ENCODE data around the gene SBSN. TPM values are rescaled to one million over a fixed set of nuclear protein-coding genes. Genes with fewer than 3 reads are reported as not detected.

Gene SBSN, protein sequence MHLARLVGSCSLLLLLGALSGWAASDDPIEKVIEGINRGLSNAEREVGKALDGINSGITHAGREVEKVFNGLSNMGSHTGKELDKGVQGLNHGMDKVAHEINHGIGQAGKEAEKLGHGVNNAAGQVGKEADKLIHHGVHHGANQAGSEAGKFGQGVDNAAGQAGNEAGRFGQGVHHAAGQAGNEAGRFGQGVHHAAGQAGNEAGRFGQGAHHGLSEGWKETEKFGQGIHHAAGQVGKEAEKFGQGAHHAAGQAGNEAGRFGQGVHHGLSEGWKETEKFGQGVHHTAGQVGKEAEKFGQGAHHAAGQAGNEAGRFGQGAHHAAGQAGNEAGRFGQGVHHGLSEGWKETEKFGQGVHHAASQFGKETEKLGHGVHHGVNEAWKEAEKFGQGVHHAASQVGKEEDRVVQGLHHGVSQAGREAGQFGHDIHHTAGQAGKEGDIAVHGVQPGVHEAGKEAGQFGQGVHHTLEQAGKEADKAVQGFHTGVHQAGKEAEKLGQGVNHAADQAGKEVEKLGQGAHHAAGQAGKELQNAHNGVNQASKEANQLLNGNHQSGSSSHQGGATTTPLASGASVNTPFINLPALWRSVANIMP
- 0.74 TPM for polyA plus RNA-seq (2012; ENCODE audit: low read depth, missing spikeins)

- no peak for DNase-seq (ENCODE audit: insufficient read length, low spot score)
- no peak for FAIRE-seq
- TF ChIP-seq TAF1 (IDR thresholded peaks at IDR 0.05; ENCODE audit: low read depth, low read length) (no peak), POU2F2 (IDR thresholded peaks at IDR 0.05; ENCODE audit: low read depth, low read length) (no peak), POLR2AphosphoS5 (IDR thresholded peaks at IDR 0.05; ENCODE audit: low read depth, low read length) (no peak), SPI1 (IDR thresholded peaks at IDR 0.05; ENCODE audit: low read depth, low read length) (no peak), POLR2A (IDR thresholded peaks at IDR 0.05; ENCODE audit: low read depth, low read length) (no peak), PAX5 (IDR thresholded peaks at IDR 0.05; ENCODE audit: insufficient read depth, low read length, severe bottlenecking) (no peak)
Observed at GRCh38 chr19:35528218-35529038, at the start of gene SBSN. SBSN (minus strand) TSS chr19:35528311; CDS start chr19:35528281, 30 bp downstream.

DNA sequence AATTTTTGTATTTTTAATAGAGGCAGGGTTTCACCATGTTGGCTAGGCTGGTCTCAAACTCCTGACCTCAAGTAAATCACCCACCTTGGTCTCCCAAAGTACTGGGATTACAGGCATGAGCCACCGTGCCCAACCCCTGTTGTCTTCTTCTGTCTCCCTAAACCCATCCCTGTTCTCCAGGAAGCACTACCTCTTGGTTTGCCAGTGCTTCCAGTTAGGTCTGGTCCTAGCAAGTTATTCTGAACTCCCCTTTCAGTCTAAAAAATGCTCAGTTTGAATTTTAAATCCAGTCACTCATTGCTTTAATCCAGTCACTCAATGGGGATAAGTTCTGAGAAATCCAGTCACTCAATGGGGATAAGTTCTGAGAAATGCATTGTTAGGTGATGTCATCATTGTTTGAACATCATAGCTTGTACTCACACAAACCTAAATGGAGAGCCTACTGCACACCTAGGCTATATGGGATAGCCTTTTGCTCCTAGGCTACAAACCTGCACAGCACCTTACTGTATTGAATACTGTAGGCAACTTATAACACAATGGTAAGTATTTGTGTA, 43.4 kb upstream of the SBSN start:
- DNase-seq (ENCODE audit: insufficient read length, low spot score): no peak
- no peak for TF ChIP-seq POLR2A (IDR thresholded peaks at IDR 0.05; ENCODE audit: low read depth, low read length)
- no peak for TF ChIP-seq SPI1 (IDR thresholded peaks at IDR 0.05; ENCODE audit: low read depth, low read length)
- TF ChIP-seq POLR2AphosphoS5 (IDR thresholded peaks at IDR 0.05; ENCODE audit: low read depth, low read length): no peak
- no peak for FAIRE-seq

DNA sequence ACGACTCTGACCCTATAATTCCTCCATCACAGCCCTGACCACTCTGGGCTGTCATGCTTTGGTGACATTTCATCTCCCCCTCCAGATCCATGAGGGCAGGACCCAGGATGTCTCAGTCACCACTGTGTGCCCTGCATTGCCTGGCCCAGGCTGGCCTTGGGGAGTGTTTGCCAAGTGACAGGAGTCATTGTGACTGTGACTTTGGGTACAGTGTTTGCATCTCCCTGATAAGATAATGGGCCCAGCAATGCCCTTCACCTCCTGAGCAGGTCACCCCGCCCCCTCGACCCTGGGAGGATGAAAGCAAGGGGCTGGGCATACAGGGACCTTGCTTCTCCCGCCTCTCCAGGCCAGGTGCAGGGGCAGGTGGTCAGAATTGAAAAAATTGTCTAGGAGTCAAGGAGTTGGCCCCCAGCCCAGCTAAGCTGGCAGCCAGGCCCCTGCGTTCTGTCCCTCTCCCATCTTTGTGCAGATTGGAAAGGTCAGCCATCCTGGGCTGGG, 41.2 kb upstream of the SBSN start:
- no peak for TF ChIP-seq TAF1 (IDR thresholded peaks at IDR 0.05; ENCODE audit: low read depth, low read length)
- TF ChIP-seq POU2F2 (IDR thresholded peaks at IDR 0.05; ENCODE audit: low read depth, low read length): no peak
- TF ChIP-seq POLR2AphosphoS5 (IDR thresholded peaks at IDR 0.05; ENCODE audit: low read depth, low read length): no peak
- TF ChIP-seq PAX5 (IDR thresholded peaks at IDR 0.05; ENCODE audit: insufficient read depth, low read length, severe bottlenecking): no peak
- TF ChIP-seq SPI1 (IDR thresholded peaks at IDR 0.05; ENCODE audit: low read depth, low read length): no peak
- no peak for TF ChIP-seq POLR2A (IDR thresholded peaks at IDR 0.05; ENCODE audit: low read depth, low read length)
- no peak for DNase-seq (ENCODE audit: insufficient read length, low spot score)
- FAIRE-seq: no peak

- no peak for TF ChIP-seq SPI1 (IDR thresholded peaks at IDR 0.05; ENCODE audit: low read depth, low read length)
- no peak for TF ChIP-seq PAX5 (IDR thresholded peaks at IDR 0.05; ENCODE audit: insufficient read depth, low read length, severe bottlenecking)
- no peak for FAIRE-seq
- no peak for DNase-seq (ENCODE audit: insufficient read length, low spot score)
Observed at GRCh38 chr19:35566738-35567137, 38.6 kb upstream of the SBSN start.

DNA sequence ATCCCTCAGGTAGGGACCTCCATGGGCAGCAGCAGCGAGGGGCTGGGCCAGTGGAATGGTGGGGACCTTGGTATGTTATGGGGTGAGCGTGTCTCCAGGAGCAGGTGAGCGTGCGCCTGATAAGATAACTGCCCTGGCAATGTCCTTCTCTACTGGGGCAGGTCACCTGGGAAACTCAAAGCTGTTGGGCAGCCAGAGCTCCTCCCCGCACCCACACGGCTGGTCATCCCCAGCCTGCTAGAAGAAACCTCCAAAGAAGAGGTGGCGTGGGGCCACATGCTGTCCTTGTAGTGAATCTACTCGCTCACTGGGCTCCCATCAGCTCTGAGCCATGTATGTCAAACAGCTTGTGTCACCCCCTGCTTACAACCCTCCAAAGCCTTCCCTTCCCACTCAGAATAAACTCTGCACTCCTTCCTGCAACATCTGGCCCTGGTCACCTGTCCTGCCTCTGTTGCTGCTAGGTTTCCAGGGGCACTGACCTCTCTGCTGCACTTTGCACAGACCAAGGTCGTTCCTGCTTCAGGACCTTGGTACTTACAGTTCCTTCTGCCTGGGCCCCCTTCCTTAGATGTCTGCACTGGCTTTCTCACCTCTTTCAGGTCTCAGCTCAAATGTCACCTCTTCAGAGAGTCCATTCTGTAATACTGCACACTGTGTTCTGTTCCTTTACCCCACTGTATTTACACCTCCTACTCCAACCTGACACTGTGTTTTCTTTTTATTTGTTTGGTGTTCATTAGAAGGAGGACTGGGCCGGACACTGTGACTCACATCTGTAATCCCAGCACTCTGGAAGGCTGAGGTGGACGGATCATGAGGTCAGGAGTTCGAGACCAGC, 37.1 kb upstream of the SBSN start:
- no peak for DNase-seq (ENCODE audit: insufficient read length, low spot score)
- FAIRE-seq: no peak
- TF ChIP-seq PAX5 (IDR thresholded peaks at IDR 0.05; ENCODE audit: insufficient read depth, low read length, severe bottlenecking): no peak
- TF ChIP-seq SPI1 (IDR thresholded peaks at IDR 0.05; ENCODE audit: low read depth, low read length): no peak
- no peak for TF ChIP-seq TAF1 (IDR thresholded peaks at IDR 0.05; ENCODE audit: low read depth, low read length)
- no peak for TF ChIP-seq POLR2A (IDR thresholded peaks at IDR 0.05; ENCODE audit: low read depth, low read length)
- no peak for TF ChIP-seq POU2F2 (IDR thresholded peaks at IDR 0.05; ENCODE audit: low read depth, low read length)
- no peak for TF ChIP-seq POLR2AphosphoS5 (IDR thresholded peaks at IDR 0.05; ENCODE audit: low read depth, low read length)

DNA sequence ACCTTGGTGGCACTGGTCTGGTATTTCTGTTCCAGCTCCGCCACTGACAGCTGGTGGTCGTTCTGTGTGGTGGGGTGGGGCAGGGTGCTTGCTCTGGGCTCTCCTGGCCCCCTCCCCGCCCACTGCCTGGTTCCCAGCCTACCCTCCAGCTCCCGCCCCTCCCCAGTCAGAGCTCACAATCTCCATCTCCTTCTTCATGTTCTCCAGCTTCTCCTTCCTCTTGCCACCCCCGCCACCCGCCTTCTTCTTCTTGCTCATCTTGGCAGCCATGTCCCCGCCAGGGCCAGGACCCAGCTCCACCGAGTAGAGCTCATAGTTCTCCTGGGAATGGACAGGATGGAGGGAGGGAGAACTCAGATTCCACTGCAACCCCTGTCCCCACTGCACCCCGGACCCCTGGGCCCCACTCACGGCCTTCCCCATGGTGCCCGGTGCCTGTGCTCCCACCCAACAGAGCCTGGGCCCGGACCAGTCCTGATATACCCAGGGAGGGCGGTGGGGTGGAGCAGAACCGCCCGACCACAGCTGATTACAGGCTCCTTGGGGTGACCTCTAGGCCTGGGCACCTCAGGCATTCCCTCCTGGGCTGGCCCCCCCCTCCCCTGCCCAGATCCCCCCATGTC, 35.2 kb upstream of the SBSN start, which contains the start of gene ATP4A:
ATP4A (minus strand) TSS at position 452 of the 623 bp plus-strand sequence; CDS start at position 423, 29 bp downstream.
- no peak for FAIRE-seq
- TF ChIP-seq POU2F2 (IDR thresholded peaks at IDR 0.05; ENCODE audit: low read depth, low read length): no peak
- no peak for TF ChIP-seq POLR2AphosphoS5 (IDR thresholded peaks at IDR 0.05; ENCODE audit: low read depth, low read length)
- TF ChIP-seq PAX5 (IDR thresholded peaks at IDR 0.05; ENCODE audit: insufficient read depth, low read length, severe bottlenecking): no peak
- TF ChIP-seq POLR2A (IDR thresholded peaks at IDR 0.05; ENCODE audit: low read depth, low read length): no peak
- TF ChIP-seq TAF1 (IDR thresholded peaks at IDR 0.05; ENCODE audit: low read depth, low read length): no peak
- TF ChIP-seq SPI1 (IDR thresholded peaks at IDR 0.05; ENCODE audit: low read depth, low read length): no peak

GRCh38 chr19:35562776-35563175, 34.7 kb upstream of the SBSN start:
- FAIRE-seq (no peak), DNase-seq (ENCODE audit: insufficient read length, low spot score) (no peak)
- TF ChIP-seq POU2F2 (IDR thresholded peaks at IDR 0.05; ENCODE audit: low read depth, low read length) (no peak), SPI1 (IDR thresholded peaks at IDR 0.05; ENCODE audit: low read depth, low read length) (no peak), POLR2AphosphoS5 (IDR thresholded peaks at IDR 0.05; ENCODE audit: low read depth, low read length) (no peak), POLR2A (IDR thresholded peaks at IDR 0.05; ENCODE audit: low read depth, low read length) (no peak), PAX5 (IDR thresholded peaks at IDR 0.05; ENCODE audit: insufficient read depth, low read length, severe bottlenecking) (no peak), TAF1 (IDR thresholded peaks at IDR 0.05; ENCODE audit: low read depth, low read length) (no peak)

More for the DNA sequence above, 35.2 kb upstream of the SBSN start, which contains the start of gene ATP4A:
- no peak for DNase-seq (ENCODE audit: insufficient read length, low spot score)

DNA sequence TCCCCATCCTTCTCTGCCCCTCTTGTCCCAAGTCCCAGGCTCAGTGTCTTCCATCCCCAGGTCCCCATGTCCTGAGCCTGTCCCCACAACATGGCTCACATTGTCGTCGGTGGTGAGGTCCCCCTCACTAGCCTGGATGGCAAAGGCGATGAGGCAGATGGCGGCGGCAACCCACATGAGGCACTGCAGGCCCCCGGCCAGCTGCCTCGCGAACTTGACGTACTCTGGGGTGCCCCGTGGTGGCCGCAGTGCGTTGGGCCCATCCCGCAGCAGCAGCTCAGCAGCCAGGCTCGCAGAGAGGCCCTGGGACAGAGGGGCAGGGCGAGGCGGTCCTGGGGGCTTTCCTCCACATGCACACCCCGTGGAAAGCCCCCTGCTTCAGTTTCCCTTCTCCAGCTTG, 34.2 kb upstream of the SBSN start:
- no peak for FAIRE-seq
- TF ChIP-seq TAF1 (IDR thresholded peaks at IDR 0.05; ENCODE audit: low read depth, low read length) (no peak), POLR2A (IDR thresholded peaks at IDR 0.05; ENCODE audit: low read depth, low read length) (no peak), POLR2AphosphoS5 (IDR thresholded peaks at IDR 0.05; ENCODE audit: low read depth, low read length) (no peak), POU2F2 (IDR thresholded peaks at IDR 0.05; ENCODE audit: low read depth, low read length) (no peak), PAX5 (IDR thresholded peaks at IDR 0.05; ENCODE audit: insufficient read depth, low read length, severe bottlenecking) (no peak), SPI1 (IDR thresholded peaks at IDR 0.05; ENCODE audit: low read depth, low read length) (no peak)
- DNase-seq (ENCODE audit: insufficient read length, low spot score): no peak
